CD4-positive, alpha-beta T cell treated with Interleukin-12 subunit alpha and Interleukin-12 subunit beta, for 1 hour (primary cell): Measurements from ENCODE around the gene TUG1.

ENCODE experiments used
- DNase-seq: peaks from one replicate; pipeline ENCODE4 v3.0.0-alpha.2; 2020

Gene TUG1

GRCh38 chr22:30968924-30969531, at the start of gene TUG1:
TSS of gene TUG1 (plus strand) at chr22:30969265.
- peak; percentile 99 for DNase-seq

- DNase-seq, result no peak
Measured at GRCh38 chr22:30919973-30920372, 49.1 kb upstream of the TUG1 start.

DNA sequence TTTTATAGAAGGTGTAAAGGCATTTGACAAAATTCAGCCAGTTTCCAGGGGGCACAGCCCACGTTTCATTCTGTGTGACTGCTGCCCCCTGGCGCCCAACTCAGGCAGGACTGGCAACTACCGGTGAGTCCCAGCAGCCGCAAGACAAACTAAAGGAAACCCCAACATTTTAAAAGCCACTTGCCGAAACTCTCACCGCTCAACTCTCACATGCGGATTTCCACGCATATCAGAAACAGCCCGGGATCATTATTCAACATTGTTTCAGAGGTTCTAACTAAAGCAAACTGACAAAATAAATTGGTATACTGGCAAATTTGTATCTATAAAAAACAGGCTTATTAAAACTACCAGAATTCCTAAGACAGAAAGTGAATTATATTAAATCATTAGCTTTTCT, 48.7 kb upstream of the TUG1 start:
- DNase-seq, result peak; percentile 86

- no peak for DNase-seq
Measured at GRCh38 chr22:30921108-30921507, 48.0 kb upstream of the TUG1 start.

DNA sequence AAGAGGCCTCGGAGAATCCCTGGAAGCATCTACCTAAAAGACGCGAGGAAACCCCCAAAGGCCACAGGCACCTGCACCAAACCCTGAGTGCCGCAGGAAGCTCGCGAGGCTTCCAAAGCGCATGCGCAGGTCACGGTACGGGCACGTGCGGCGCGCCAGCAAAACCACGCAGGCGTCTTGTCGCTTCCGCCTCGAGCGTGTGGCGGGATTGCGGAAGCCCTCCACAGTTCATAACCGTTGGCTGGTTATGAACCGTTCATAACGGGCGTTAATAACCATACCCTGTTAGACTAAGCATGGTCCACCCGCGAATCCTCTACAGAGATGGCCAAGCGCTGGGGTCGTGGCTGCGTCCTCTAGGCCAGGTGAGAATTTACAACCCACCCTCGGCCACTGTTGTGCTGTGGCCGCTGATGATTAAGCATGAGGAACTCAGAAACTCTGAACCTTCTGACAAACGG, 46.9 kb upstream of the TUG1 start:
- peak; percentile 89 for DNase-seq

GRCh38 chr22:30923168-30923900, 45.7 kb upstream of the TUG1 start:
- DNase-seq, result no peak

GRCh38 chr22:30925667-30926066, 43.4 kb upstream of the TUG1 start:
- no peak for DNase-seq

GRCh38 chr22:30926706-30927105, 42.4 kb upstream of the TUG1 start:
- no peak for DNase-seq

DNA sequence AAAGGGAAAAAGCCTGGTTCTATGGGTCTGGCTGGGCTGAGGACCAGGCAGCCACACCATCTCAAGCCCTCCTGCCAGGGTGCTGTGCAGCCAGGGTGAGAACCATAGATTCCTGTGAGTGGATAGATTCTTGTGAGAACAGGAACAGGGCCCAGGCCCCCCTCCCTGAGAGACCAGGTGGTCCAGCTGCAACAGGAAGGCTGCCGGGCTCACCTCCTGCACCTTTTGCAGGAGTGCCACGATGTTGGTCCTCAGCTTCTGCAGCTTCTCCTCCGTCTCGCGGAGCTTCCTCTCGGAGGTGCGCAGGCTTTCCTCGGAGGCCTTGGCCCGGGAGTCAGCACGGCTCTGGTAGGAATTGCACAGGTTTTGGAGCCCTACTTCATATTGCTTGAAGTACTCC, 41.3 kb upstream of the TUG1 start:
- no peak for DNase-seq

DNA sequence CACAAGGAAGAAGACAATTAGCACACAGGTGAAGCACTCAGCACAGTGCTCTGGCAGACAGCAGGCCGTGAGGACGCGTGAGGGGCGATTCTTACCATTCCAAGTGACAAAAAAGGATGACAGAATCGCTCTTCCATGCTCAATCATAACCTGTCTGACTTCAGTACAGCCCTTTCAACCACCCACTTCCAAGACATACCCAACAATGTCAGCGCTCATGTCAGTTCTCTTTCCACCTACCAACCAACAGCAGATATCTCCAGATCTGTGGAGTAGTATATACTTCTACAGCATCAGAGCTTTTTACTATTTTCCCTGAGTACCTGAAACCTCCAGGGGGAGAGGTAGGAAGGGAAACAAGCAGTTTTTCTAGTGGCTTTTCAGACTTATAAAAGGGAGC, 40.7 kb upstream of the TUG1 start:
- DNase-seq, result no peak

DNA sequence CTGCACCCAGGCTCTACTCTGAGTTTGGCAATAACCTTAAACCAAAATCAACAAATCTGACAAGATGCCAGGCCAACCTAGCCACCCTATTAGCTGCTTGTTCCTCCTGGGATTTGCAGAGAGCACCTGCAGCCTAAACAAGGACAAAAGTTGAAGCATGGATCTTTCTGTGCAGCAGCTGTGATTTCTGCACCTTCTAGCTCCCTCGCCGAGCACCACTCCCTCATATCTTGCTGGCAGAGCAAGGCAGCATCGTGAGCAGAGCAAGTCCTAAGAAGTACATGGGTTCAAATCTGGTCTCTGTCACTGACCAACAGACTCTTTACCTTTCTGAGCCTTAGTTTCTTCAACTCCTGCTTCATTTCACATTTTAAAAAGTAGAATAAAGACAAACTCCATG, 38.8 kb upstream of the TUG1 start:
- DNase-seq, result no peak

- no peak for DNase-seq
Measured at GRCh38 chr22:30931541-30932300, 37.3 kb upstream of the TUG1 start.

DNA sequence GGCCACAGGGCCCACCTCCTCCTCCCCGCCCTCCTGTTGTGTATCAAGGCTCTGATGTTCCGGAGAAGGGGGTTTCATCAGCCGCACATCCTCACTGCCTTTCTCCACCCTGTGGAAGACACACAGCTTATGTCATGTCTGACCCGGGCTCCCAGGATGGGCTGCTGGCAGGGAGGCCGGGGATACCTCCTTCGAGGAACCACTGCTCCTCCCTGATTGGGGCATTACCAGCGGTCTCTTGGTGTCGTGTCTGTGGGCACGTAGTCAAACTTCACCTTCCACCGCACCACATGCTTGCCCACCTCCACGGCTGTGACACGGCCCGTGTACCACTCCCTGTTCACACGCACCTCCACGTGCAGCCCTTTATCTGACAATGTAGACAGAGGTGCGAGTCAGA, 36.4 kb upstream of the TUG1 start:
- DNase-seq, result no peak

DNA sequence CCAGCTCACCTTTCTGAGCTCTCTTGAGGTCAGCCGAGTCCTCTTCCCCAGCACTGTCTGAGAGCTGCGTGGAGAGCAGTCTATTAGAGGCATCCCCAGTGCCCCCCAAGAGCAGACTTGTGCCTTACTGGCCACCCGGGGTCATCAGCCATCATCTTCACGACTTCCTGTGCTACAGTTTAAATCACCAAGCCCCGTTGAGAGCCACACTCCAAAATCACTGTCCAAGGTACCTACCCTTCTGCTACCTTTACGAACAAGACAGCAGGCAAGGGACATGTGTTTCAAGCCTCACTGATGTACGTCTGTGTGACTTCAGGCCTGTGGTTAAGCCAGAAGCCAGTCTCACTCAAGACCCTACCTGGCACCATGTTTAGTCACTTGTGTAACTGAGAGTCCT, 35.6 kb upstream of the TUG1 start:
- no peak for DNase-seq

DNA sequence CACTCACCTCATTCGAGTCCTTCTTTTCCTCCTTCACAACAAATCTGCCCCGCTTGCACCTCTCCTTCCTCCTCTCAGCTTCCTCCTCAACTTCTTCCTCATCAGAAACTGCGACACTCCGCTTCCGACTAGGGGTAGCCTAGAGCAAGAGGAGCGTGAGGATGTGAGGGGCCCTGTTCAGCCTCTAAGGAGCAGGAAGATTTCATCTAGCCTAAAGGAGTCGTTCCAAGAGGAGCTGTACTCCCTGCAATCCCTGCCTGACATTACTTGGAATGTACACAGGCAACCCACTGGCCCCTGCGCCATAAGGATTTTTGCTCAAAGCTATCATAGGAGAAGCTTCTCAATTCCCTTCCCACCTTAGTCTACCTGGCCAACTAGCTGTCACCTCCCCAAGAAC, 35.0 kb upstream of the TUG1 start:
- no peak for DNase-seq

- DNase-seq, result peak; percentile 44
Measured at GRCh38 chr22:30940685-30941362, 28.2 kb upstream of the TUG1 start.

DNA sequence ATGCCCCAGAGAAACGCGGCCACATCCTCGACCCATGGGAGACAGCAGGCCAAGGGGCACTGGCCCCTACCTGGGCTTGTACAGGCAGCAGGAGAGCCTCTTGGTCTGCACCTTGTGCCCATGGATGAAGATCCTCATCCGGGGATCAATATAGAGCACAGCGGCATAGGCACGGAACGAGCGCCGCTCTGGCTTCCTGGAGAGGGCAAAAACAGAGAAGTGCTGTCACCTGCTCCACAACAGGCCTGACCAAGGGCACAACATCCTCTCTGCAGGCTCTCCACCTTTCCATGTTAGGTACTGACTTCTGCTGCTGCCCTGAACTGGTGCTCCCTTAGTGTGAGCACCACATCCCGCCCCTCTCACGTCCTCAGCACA, 27.7 kb upstream of the TUG1 start:
- no peak for DNase-seq

DNA sequence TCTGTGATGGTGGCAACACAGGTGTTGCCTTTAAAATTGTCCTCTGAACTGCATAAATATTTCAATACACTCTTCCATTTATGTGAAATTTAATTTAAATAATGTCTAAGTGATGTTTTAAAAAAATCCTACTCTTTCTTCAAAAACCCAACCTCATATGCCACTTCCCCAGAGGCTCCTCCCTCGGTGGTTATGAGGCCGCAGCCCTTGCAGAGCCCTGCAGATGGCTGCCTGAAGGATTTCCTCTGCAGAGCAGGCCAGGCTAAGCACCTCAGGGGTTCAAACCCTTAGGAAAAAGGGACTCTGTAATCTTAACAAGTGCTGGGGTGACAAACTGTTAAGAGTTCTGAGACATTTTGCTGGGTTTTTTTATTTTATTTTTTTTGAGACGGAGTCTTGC, 25.7 kb upstream of the TUG1 start:
- DNase-seq, result peak; percentile 64

DNA sequence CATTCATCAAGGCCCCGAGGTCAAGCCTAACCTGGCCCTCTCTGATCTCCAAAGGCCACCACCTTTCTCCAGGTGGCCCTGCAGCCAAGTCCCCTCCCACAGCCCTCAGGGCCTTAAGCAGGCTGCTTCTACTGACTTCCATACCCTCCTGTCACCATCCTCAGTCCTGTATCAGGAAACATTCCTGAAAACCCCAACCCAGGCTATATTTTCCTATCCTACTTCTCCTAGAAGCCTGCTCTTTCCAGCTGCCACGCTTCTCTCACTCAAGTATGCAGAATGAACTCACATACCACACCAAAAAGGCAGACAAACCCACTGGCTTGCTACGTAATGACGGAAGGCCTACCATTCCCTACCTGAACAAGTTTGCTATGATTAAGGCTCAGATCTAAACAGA, 24.1 kb upstream of the TUG1 start:
- DNase-seq, result no peak

GRCh38 chr22:30945653-30946052, 23.4 kb upstream of the TUG1 start:
- DNase-seq, result no peak

DNA sequence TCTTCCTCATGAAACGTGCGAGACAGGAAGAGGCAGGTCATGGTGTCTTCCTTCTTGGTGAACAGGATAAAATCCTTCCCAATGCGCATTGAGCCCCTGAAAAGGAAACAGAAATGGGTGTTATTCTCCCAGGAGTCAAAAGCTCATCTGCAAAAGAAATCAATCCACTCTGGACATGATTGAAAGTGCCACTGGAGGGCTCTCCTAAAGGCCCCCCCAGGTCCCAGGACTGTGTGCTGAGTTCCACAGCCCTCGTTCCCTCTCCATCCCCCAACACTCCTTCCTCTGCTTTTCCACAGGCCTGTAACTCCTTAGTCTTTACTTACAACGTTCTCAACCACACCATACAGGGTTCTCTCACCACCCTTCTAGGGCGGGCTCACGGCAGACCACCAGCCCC, 22.7 kb upstream of the TUG1 start:
- no peak for DNase-seq

GRCh38 chr22:30947173-30947815, 21.8 kb upstream of the TUG1 start:
- DNase-seq, result no peak
